GM19463 (cell line): ENCODE results near the gene FRMPD4.

Experiments
- ATAC-seq: cut with Tn5 transposase; IDR thresholded peaks from one replicate; pipeline ENCODE4 v1.9.1; 2021; ENCODE audit warnings: mild to moderate bottlenecking, moderate library complexity; ENCODE audit not compliant: unreplicated experiment

Gene FRMPD4

DNA sequence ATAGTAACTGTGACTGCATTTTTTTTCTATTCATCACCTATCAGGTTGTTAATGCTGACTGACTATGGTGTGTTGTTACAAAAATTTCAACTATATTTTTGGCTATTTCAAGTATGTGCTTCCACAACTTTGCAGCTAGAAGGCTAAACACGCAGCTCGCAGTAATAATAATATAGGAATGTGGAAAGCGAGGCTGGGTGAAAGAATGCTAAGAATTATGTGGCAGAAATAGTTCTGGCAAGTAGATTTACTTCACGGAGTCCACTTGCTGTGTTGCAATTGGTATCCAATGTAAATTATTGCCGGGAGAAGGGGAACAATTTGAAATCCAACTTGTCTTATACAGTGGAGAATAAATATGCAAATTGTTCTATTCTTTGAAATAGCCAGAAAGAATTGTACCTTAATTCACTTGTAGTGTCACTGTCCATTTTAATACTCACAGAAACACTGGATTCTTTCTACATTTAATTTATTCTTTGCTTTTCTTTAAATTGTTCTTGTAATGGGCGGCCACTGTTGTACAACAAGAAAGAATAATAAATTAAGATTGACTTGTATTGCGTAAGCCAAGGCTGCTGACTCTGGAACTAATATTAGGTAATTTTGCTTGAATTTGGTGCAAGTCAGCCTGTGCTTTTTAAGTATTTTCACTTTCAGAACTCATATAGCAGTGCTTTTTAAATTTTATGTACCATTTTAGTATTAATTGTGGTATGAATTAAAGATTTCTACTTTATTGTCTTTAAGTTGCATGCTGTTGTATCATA, 154.9 kb downstream of the FRMPD4 start:
- ATAC-seq: no peak

DNA sequence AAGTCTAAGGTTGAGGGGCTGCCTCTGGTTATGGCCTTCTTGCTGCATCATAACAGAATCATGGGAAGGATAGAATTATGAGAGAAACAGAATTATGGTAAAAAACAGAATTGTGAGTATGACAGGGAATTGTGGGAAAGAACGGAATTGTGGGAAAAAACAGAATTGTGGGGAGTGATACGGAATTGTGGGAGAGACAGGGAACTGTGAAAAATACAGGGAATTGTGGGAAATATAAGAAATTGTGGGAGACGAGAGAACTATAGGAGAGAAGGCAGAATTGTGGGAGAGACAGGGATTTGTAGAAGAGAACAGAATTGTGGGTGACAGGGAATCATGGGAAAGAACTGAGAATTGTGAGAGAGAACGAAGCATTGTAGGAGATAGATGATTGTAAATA, 159.1 kb downstream of the FRMPD4 start:
- ATAC-seq: no peak

DNA sequence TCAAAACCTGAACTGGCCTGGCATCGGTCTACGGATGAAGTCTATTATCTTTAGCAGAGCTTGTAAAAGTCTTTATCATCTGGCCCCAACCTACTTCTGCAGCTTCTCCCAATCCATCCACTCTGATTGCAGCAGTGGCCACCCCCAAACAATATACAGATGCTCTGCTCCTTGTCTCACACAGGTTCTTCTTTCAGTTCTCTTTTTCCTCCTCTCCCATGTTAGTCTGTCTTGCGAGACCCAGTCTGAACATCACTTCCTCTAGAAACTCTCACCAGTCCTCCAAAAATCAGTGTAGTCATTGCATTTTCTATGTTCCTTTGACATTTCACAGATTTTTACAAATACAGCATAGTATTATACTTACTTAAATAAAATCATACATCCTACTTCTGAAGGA, 163.0 kb downstream of the FRMPD4 start:
- ATAC-seq: no peak

DNA sequence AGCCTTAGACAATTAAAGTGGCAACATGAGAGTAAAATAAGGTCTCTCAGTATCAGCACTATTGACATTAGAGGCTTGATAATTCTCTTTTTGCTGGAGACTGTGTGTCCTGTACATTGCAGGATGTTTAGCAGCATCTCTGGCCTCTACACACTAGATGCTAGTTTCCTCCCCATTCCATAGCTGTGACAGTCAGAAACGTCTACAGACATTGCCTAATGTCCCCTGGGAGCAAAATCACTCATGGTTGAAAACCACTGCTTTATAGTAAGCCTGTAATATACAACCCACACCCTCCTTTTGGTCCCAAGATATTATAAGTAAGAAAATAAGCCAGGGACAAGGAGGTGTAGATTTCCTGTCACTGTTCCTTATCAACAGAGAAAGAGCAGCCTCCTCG, 166.0 kb downstream of the FRMPD4 start:
- ATAC-seq: no peak

DNA sequence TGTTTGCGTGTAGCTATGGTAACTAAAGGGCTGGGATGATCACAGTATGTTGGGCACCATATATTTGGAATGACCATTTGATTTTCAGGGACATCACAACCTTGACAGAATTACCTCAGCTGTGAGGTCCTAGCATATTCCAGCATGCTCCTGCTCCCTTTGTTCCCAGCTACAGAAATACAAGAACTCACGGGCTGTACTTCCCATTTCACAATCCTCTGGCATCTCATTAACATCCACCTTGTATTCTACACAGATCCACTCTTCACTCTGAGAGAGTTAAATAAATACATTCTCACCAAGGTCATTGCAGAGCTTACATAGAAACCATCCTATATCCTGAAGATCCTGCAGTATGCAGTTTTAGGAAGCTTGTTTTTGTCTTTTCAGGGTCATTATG, 169.7 kb downstream of the FRMPD4 start:
- ATAC-seq: no peak

DNA sequence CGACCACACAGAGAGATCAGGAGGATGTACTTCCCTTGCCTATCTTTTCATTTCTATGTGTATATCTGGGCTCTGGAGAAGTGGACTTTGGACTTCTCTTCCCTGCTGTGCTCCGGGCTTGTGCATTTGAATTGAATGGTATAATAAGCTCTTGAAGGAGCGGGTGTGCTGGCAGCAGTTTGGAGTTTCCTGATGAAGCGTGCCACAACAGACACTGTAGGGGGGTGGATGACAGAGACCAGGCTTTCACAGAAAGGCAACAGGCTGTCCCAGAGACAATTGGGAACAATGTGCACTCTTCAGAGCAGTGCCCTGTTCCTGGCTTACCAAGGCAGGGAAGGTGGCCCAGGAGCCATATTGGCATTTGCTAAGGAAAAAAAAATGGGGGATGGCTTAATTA, 170.1 kb downstream of the FRMPD4 start:
- no peak for ATAC-seq

DNA sequence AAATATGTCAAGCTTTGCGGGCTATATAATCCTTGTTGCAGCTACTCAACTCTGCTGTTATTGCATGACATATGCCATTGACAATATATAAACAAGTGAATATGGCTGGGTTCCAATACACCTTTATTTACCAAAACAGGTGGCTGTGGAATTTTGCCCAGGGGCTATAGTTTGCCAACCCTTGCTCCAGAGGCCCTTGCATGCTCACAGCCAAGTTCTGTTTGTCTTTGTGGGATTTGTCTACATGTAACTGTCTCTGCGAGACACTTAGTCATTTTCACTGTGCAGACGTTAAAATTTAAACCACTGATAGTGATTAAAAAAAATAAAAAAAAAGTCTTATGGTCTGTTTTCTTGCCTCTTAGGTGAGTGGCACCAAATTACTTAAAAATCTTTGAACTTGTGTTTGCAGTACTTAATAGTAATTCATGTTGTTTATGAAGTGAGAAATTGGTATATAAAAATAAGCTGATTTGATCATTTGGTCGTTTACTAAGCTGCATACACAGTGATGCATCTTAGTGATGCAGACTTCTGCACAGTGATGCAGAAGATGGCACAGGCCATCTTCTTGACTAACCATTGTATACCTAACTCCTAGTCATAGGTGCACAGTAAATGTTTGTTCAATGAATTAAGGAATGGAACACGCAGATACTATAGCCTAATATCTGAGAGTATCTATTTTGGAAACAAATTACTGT, 170.9 kb downstream of the FRMPD4 start:
- ATAC-seq: no peak

DNA sequence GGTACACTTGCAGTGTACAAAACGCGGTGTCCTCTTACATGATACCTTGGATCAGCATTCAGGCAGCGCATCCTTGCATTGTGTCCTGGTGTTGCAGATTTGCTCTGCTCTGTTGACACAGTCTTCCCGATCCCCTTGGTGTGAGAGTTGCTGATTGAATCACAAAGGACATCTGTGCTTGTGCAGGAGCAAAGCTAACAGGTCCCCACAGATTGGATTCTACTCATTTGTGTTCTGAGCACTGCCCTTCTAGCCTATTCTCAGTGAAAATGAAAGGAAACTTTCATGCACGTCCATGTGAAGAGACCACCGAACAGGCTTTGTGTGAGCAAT, 171.4 kb downstream of the FRMPD4 start:
- ATAC-seq: no peak

DNA sequence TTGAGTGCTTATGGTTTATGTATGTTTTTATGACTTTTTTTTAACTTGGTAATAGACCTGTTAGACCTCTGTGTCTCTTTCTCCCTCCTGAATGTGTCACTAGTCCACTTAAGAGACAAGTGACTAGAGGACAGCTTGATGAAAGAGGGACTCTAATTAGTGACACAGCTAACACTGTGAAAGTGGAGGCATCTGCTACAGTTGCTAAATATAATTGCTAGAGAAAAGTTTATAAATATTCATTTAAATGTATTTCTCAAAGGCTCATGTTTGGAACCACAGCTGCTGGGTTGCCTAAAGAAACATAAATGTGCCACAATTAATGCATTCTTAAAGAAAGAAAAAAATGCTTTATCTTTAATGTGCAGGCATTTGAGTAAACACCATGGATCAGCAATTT, 176.4 kb downstream of the FRMPD4 start:
- no peak for ATAC-seq

DNA sequence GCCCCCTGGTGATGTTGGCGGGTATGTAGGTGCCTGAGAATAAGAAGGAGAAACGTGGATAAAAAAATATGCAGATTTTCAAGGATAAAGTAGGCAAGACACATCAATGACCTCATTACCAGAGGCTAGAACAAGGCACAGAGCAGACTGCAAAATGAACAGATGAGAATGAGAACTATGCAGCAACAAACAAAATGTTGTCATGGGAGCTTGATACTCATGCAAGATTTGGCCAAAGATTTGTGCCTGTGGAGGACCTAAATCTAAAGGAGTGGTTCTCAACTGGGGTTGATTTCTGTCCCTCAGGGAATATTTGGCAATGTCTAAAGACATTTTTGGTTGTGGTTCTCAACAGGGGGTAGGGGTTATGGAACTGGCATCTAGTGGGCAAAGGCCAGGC, 177.3 kb downstream of the FRMPD4 start:
- no peak for ATAC-seq

DNA sequence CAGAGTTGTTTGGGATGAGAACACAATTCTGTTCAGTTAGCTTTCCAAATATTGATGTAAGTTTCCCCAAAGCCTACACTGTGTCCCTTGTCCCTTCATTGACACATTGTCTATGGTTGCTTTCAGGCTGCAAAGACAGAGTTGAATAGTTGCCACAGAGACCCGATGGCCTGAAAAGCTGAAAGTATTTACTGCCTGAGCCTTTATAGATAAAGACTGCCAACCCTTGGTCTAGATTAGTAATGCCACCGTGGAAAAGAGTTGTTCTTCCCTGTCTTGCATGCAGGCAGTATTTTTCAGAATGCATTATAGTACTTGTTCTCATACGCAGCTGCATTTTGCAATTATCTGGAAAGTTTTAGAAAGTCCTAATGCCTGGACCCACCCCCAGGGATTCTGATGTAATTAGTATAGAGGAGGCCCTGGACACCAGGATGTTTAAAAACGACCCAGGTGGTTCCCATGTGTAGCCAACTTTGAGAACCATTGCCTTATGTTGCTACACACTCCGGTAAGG, 180.8 kb downstream of the FRMPD4 start:
- no peak for ATAC-seq

DNA sequence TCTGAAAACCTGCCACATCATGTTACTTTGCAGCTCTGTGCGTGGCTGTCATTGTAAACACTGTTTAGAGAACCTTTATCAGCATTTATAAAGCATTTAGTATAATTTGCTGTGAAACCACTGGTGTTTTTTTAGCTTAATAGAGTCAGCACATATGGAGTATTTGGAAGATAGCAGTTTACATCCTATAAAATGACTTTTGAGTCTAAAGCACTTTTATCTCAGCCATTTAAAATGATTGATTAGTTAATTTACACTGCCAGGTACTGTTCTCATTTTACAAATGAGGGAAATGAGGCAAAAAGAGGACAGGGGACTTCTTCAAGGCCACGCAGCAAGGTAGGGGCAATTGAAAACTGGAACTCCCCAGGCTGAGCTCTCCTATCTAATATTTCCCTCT, 181.7 kb downstream of the FRMPD4 start:
- no peak for ATAC-seq

DNA sequence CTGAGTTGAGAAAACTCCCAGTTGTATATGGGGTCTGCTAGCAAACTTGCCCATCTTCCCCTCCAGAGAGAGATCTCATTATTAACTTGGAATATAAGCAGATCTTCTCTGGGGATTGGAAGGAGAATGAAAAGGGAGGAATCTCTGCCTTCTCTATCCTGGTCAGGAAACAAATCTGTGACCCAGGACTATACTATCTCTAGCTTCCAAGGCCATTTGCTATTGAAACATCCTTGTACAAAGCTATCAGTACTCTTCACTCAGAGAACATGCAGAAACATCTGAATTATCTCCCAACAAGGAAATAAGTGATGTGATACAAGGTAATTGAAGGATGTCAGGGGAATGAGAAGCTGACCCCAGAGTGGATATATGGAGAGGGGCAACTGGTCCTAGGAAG, 183.8 kb downstream of the FRMPD4 start:
- no peak for ATAC-seq

DNA sequence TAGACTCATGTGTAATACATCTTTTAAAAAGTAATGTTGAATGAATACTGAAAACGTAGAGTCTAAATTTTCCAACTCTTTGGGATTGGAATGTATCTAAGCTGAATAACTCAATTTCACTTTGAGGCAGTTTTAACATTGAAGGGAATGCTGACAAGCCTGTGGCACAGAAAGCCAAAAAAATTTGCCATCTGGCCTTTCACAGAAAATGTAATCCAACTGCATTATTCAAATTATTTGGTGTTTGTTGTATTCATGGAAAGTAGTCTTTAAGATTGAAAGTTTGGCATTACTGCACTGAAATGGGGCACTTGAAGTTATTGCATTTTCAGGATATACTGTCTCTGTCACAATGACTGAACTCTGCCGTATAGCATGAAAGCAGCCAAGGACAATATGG, 186.9 kb downstream of the FRMPD4 start:
- no peak for ATAC-seq

DNA sequence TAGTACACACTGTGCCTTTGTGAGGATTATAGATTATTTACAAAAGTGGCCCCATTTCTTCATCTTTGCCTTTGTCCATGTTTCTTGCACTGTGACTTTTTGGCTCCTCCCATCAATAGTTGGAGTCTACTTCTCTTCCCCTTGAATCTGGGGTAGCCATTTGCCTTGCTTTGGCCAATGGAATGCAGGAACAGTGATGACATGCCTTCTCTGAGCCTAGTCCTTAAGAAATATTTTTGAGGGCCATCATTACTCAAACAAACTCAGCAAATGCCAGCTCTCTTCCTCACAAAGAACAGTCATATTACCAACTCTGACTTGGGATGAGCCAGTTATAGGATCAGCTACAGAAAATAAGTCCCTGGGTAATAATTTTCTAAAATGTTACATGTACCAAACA, 189.6 kb downstream of the FRMPD4 start:
- no peak for ATAC-seq

DNA sequence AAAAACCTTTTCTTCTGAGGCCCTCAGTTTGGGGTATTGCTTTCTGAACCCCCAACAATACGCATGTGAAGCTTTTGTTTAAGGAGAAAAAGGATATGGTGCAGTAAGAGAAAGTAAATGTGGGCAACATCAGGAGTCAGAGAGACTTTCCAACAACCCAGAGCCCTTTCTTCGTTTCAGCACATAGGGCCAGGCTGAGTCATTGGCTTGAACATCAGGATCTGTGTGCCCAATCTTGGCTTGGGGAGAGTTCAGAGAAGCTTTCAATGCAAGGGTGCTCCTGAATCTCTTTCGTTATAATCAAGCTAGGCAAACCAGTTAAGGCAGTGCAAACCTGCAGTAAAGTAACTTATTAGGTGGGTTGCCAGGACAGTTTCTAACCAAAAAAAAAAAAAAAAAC, 191.2 kb downstream of the FRMPD4 start:
- ATAC-seq: no peak

DNA sequence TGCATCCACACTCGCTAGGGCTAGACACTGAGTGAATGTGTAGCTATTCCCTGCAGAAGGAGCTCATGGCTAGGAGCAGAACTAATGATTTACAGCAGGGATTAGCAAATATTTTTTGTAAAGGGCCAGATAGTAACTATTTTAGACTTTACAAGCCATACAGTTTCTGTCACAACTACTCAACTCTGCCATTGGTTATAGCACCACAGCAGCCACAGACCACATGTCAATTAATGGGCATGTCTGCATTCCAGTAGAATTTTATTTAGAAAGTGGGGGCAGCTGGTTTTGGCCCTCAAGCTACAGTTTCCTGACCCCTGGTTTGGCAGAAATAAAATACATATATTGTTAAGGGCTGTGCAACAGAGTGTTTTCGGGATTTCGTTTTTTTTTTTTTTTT, 192.6 kb downstream of the FRMPD4 start:
- ATAC-seq: no peak

DNA sequence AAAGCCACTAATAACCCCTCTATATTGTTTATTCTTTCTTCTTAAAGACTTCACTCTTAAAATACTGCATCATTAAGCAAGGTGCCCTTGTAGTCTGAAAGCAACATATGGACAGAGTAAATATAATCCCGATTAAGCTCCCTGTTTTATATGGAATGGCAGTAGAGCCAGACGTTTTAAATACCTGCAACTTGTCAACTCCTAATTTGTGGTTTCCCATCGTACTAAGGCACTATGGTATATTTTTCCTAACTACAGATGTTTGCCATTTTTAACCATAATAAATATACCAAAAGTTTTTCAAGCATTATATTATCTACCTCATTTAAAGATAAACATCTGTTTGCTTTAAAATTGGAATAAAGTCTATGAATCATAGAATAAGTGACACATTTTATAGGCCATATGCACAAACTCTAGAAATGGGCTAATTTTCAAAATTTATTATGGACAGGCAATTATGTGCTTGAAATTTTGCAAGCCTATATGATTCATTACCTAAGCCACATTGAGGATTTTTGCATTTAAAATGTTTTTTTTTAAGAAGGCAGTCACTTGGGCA, 194.6 kb downstream of the FRMPD4 start:
- no peak for ATAC-seq

DNA sequence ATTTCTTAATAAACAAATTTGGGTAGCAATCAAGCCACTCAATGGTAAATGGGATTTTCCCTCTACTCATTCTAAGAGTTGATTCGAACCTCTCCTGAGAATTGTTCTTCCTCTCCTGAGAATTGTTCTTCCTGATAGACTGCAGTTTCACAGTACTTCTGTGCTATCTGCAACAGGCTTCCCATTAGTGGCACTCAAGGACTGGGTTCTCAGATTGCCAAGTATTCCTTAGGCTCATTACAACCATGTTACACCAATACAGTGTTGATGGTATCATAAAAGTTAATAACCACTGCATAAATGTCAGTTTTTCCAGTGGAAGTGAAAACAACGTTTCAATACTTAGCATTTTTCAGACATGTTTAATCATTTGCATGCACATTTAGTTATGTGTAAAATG, 201.6 kb downstream of the FRMPD4 start:
- no peak for ATAC-seq

DNA sequence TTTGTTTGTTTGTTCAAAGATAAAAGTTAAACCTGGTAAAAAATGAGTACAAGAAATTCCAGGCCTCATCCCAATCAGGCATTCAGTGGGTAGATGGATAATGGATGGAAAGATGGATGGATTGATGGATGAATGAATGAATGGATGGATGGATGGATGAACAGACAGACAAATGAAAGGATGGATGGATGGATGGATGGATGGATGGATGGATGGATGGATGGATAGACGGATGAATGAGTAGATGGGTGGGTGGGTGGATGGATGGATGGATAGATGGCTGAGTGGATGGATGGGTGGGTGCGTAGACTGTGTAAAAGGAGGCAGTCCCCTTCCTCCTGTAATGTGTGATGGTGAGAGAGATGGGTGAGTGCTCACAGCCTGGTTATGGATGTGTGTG, 206.7 kb downstream of the FRMPD4 start:
- no peak for ATAC-seq

DNA sequence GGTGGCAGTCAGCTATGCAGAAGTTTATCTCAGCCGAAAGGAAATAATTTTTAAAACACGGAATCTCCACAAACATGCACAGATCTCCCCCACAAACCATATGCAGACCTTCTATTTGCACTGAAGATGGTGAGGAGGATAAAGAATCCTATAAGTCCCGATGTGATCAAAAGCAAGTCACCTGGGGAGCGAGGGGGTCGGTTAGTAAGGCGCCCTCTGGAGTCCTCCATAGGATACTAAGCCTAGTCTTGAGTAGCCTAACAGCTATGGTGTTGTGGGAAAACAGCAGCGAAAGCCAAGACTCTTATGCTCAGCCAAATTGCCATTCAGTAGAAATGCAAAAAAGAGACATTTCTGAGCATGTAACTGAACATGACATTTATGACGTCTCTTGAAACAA, 210.9 kb downstream of the FRMPD4 start:
- no peak for ATAC-seq

DNA sequence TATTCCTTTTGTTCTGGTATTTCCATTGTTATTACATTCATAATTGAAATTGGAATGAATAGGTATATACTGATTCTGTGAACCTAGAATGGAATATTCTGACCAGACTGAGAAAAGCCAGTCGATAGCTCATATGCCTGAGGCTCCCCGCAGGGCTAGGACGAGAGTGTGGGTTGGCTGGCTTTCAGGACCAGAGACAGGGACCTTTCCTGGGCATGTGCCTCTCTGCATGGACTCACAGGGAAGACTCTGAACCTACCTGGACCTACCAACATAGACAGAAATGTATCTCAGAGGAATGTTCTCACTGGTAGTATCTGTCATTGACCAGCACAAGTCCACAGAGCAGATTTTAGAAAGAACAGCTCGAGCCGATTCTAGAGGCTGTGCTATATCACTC, 214.6 kb downstream of the FRMPD4 start:
- no peak for ATAC-seq
